ENCODE data around the gene RBMS2. TPM values are rescaled to one million over a fixed set of nuclear protein-coding genes. Genes with fewer than 3 reads are reported as not detected.
"Not testable (repeated sequence)": the region's sequence is repeated elsewhere in the genome, so short reads cannot be mapped to it uniquely, and the experiment has no call there.

The RBMS2 gene
- total and polyA plus RNA-seq, 9 of the 15 experiments (the other 6 are each of a cell fraction or from before 2014, with no cell fraction given): 0.08 to 10.5 (median 0.31) TPM

- TF ChIP-seq JUND (IDR thresholded peaks at IDR 0.05; ENCODE audit: borderline replicate concordance, low read depth, low read length): peak; percentile 26; the same call in 1 of the 2 replicates
- H3K9me3 ChIP-seq (replicated peaks; ENCODE audit: control insufficient read depth, insufficient read depth, low read depth, low read length); in situ Hi-C loops (cut with MboI); H3K9ac ChIP-seq (ENCODE audit: insufficient read depth in 1 of 2, low read depth in 2 of 2, low read length in 2 of 2); H4K20me1 ChIP-seq (replicated peaks; ENCODE audit: control insufficient read depth, insufficient read depth, low read length); H3K4me3 ChIP-seq; H3K4me1 ChIP-seq (replicated peaks in 1 of 2; ENCODE audit: control insufficient read depth in 2 of 2, insufficient read depth in 2 of 2, low read length in 2 of 2); H3K36me3 ChIP-seq (ENCODE audit: control insufficient read depth, insufficient read depth, low read length); CTCF ChIA-PET (ENCODE audit: low intra/inter-chr PET ratio); intact Hi-C loops (cut with micrococcal nuclease); H2AFZ ChIP-seq (ENCODE audit: low read depth, low read length); BruUV-seq (replicated peaks); H3K9me1 ChIP-seq (ENCODE audit: control insufficient read depth, insufficient read depth, low read length); H3K4me2 ChIP-seq (ENCODE audit: insufficient read depth, low read length); H3K27ac ChIP-seq (ENCODE audit: extremely low read depth, low read depth, low read length); H3K79me2 ChIP-seq (ENCODE audit: control insufficient read depth, insufficient read depth, low read length); H3K27me3 ChIP-seq (ENCODE audit: control insufficient read depth in 2 of 2, insufficient read depth in 2 of 2, low read length in 2 of 2); TF ChIP-seq JUND (tag; IDR thresholded peaks at IDR 0.05; ENCODE audit: borderline replicate concordance, low read depth, low read length): not testable (repeated sequence)
- peak; percentile 70 for TF ChIP-seq CREM (IDR thresholded peaks at IDR 0.05; ENCODE audit: low read depth)
- TF ChIP-seq, protein P1, sequence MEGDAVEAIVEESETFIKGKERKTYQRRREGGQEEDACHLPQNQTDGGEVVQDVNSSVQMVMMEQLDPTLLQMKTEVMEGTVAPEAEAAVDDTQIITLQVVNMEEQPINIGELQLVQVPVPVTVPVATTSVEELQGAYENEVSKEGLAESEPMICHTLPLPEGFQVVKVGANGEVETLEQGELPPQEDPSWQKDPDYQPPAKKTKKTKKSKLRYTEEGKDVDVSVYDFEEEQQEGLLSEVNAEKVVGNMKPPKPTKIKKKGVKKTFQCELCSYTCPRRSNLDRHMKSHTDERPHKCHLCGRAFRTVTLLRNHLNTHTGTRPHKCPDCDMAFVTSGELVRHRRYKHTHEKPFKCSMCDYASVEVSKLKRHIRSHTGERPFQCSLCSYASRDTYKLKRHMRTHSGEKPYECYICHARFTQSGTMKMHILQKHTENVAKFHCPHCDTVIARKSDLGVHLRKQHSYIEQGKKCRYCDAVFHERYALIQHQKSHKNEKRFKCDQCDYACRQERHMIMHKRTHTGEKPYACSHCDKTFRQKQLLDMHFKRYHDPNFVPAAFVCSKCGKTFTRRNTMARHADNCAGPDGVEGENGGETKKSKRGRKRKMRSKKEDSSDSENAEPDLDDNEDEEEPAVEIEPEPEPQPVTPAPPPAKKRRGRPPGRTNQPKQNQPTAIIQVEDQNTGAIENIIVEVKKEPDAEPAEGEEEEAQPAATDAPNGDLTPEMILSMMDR (IDR thresholded peaks at IDR 0.05 in 2 of 3, conservative IDR thresholded peaks at IDR 0.05 in 1 of 3; ENCODE audit: insufficient read depth in 2 of 3, low read depth in 1 of 3, low read length in 3 of 3): peak in 2 of 3 experiments; percentile 41 to 44; a peak in 4 of 6 replicates
- POLR2A ChIA-PET: interaction anchor here (0.7 kb wide), 1 partner anchor 115 kb away, joined by 4 read pairs; no protein-coding TSS in a partner anchor
- ATAC-seq (peak; percentile 42; the same call in 1 of the 3 replicates), DNase-seq (ENCODE audit: extremely low read depth in 1 of 4, low spot score in 3 of 4) (peak; percentile 39 to 70 (median 52)), FAIRE-seq (peak; percentile 56)
- 0% methylated on average over 10 of the region's 17 CpGs for WGBS (ENCODE audit: insufficient coverage, low coverage, missing lambda C conversion rate)
These were observed 24.9 kb upstream of the RBMS2 start for GRCh38 chr12:56496704-56497103.

- CTCF ChIA-PET (ENCODE audit: low intra/inter-chr PET ratio): interaction anchor here (0.7 to 1.1 kb wide), 2 partner anchors 75 to 211 kb away, joined by 3 read pairs; no protein-coding TSS in a partner anchor
- H3K36me3 ChIP-seq (ENCODE audit: control insufficient read depth, insufficient read depth, low read length); H2AFZ ChIP-seq (ENCODE audit: low read depth, low read length); FAIRE-seq; H3K79me2 ChIP-seq (ENCODE audit: control insufficient read depth, insufficient read depth, low read length); H3K4me1 ChIP-seq (replicated peaks in 1 of 2; ENCODE audit: control insufficient read depth in 2 of 2, insufficient read depth in 2 of 2, low read length in 2 of 2); H3K4me2 ChIP-seq (ENCODE audit: insufficient read depth, low read length); BruUV-seq (replicated peaks); ATAC-seq; H3K9ac ChIP-seq (ENCODE audit: insufficient read depth in 1 of 2, low read depth in 2 of 2, low read length in 2 of 2); in situ Hi-C loops (cut with MboI); intact Hi-C loops (cut with micrococcal nuclease); H3K4me3 ChIP-seq; H4K20me1 ChIP-seq (replicated peaks; ENCODE audit: control insufficient read depth, insufficient read depth, low read length); POLR2A ChIA-PET; H3K27me3 ChIP-seq (ENCODE audit: control insufficient read depth in 2 of 2, insufficient read depth in 2 of 2, low read length in 2 of 2); H3K9me1 ChIP-seq (ENCODE audit: control insufficient read depth, insufficient read depth, low read length); H3K27ac ChIP-seq (ENCODE audit: extremely low read depth, low read depth, low read length); DNase-seq (ENCODE audit: extremely low read depth in 1 of 4, low spot score in 3 of 4); H3K9me3 ChIP-seq (replicated peaks; ENCODE audit: control insufficient read depth, insufficient read depth, low read depth, low read length): not testable (repeated sequence)
- 22% methylated on average over 14 of the region's 14 CpGs for whole genome bisulfite sequencing (ENCODE audit: insufficient coverage, low coverage, missing lambda C conversion rate)
These were observed 23.3 kb upstream of the RBMS2 start for GRCh38 chr12:56498126-56498902.

Measured in K562 (cell line).